Naive B cell (primary cell): ENCODE data around the gene DNAH17. TPM values are rescaled to one million over a fixed set of nuclear protein-coding genes. Genes with fewer than 3 reads are reported as not detected.

ENCODE experiments used
- ATAC-seq, 2 donors: fragments of 150-1000 bp; cut with Tn5 transposase; 2 replicates each; pipeline ENCODE4 v1.10.0; 2021; ENCODE audit warnings: low read depth in 2 of 2, mild to moderate bottlenecking in 2 of 2, moderate library complexity in 2 of 2
- DNase-seq: peaks from one replicate; pipeline ENCODE4 v3.0.0; 2022
- H3K27ac Mint-ChIP-seq, 6 donors: one replicate each; pipeline ENCODE4 v1.8.0; 2020 to 2022; ENCODE audit warnings: mild to moderate bottlenecking in 6 of 6, mixed read lengths in 6 of 6, moderate library complexity in 5 of 6, inconsistent platforms in 2 of 6
- H3K27me3 Mint-ChIP-seq, 3 donors: one replicate each; pipeline ENCODE4 v1.8.0; 2021 to 2022; ENCODE audit warnings: mixed read lengths in 3 of 3, mild to moderate bottlenecking in 1 of 3
- H3K36me3 Mint-ChIP-seq, 2 donors: one replicate each; pipeline ENCODE4 v1.8.0; 2020 to 2022; ENCODE audit warnings: mixed read lengths in 2 of 2, inconsistent platforms in 1 of 2, mild to moderate bottlenecking in 1 of 2
- H3K4me1 Mint-ChIP-seq, 3 donors: one replicate each; pipeline ENCODE4 v1.8.0; 2020 to 2022; ENCODE audit warnings: mixed read lengths in 3 of 3, inconsistent platforms in 1 of 3, mild to moderate bottlenecking in 1 of 3, moderate library complexity in 1 of 3
- H3K4me3 Mint-ChIP-seq, 8 donors: one replicate each; pipeline ENCODE4 v1.8.0; 2020 to 2022; ENCODE audit warnings: mild to moderate bottlenecking in 8 of 8, mixed read lengths in 8 of 8, moderate library complexity in 8 of 8, inconsistent platforms in 2 of 8
- H3K9me3 Mint-ChIP-seq, 7 donors: one replicate each; pipeline ENCODE4 v1.8.0; 2020 to 2022; ENCODE audit warnings: mixed read lengths in 7 of 7, mild to moderate bottlenecking in 5 of 7, inconsistent platforms in 2 of 7, moderate library complexity in 1 of 7
- polyA plus RNA-seq, 6 donors: library from polyadenylated mRNA; unstranded; fragments of 300-500 nt; fragmentation: Illumina TruSeq; gene quantifications; one replicate each; pipeline ENCODE4 v1.2.3, GENCODE V29; 2021; ENCODE audit warnings: low read depth in 6 of 6

The DNAH17 gene
- polyA plus RNA-seq, 6 donors from 2014 or later, result 0.09 to 0.95 (median 0.13) TPM; not detected in 3

DNA sequence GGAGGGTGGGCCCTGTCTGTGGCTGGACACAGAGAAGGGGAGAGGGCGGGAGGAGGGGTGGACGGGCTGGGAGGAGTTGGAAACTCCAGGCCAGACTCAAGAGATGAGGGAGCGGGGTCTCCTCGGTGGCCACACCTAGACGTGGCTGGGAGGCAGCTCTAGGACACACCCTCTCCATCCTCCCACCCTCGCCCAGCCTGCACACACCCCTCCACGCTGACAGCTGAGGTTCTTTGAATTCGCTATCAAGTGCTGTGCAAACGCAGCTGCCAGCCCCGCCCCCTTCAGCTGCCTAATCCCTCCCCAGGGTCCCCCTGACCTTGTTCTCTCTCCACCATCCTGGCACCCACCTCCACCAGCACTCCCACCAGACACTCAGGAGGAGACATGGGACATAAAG is 48.7 kb downstream of the DNAH17 start:
- Mint-ChIP-seq H3K27ac (peak overlapping the region in 2 of 6 donors; percentile 26 to 60), H3K27me3 (peaks cover 4 to 13% (median 6%) of the 10 kb centered on the region in 3 donors), H3K4me1 (no peaks in the 10 kb centered on the region), H3K9me3 (no peaks in the 10 kb centered on the region), H3K4me3 (no peak overlapping the region), H3K36me3 (no peaks in the 10 kb centered on the region)
- ATAC-seq (no peak), DNase-seq (no peak)

DNA sequence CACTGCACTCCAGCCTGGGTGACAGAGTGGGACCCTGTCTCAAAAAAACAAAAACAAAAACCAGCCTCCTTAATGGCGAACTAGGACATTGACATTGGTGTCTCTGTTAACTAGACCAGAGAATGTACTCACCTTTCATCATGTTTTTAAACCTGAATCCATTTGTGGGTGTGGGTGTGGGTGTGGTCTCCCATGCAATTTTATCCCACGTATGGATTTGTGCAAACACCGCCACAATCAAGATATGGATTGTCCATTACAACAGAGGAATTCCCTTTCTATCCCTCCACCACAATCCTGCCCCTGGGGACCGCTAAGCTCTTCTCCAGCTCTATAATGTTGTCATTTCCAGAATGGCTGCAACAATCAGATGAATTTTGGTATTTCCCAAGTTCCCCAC is 49.9 kb downstream of the DNAH17 start:
- Mint-ChIP-seq H3K4me3 (no peak overlapping the region), H3K9me3 (no peaks in the 10 kb centered on the region), H3K27me3 (peaks cover 2 to 8% (median 4%) of the 10 kb centered on the region in 3 donors), H3K4me1 (no peaks in the 10 kb centered on the region), H3K27ac (no peak overlapping the region), H3K36me3 (no peaks in the 10 kb centered on the region)
- ATAC-seq (no peak), DNase-seq (no peak)

DNA sequence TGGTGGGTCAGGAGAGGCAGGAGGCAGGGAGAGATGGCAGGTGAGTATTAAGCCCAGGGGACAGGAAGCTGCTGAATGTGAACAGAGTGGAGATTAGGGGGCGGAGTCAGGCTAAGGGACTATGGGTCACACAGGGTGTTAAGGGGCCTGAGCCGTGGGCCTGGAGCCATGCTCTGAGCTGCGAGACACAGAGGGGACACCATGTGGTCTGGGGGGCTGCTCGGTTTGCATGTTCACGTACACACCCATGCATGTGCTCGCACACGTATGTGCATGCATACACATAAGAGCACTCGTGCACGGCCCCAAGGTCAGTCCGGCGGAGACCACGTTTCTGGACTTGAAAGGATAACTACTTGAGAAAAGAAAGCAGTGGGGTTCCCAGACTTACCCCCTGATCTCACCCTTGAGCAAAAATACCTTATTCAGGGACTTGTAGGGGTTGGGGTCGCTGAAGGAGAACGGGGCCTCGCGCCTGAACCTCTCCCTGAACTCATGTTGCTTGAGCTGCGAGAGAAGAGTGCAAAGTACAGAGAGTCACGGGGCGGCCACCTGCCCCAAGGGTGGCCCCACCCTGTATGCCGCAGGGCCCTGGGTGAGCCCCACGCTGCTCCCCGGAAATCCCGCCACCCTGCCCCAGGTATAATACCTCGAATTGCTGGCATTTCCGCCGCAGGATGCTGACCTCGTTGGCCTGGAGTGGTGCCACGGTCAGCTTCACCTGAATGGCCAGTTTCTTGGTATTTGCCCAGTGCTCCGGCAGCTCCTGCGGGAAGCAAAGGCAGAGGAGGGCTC is 50.8 kb downstream of the DNAH17 start:
- no peak for DNase-seq
- Mint-ChIP-seq H3K27me3 (peaks cover under 1 to 8% (median 6%) of the 10 kb centered on the region in 3 donors), H3K27ac (peak overlapping the region in 1 of 6 donors; percentile 78), H3K36me3 (no peaks in the 10 kb centered on the region), H3K4me1 (no peaks in the 10 kb centered on the region), H3K9me3 (no peaks in the 10 kb centered on the region), H3K4me3 (no peak overlapping the region)
- ATAC-seq, result no peak

DNA sequence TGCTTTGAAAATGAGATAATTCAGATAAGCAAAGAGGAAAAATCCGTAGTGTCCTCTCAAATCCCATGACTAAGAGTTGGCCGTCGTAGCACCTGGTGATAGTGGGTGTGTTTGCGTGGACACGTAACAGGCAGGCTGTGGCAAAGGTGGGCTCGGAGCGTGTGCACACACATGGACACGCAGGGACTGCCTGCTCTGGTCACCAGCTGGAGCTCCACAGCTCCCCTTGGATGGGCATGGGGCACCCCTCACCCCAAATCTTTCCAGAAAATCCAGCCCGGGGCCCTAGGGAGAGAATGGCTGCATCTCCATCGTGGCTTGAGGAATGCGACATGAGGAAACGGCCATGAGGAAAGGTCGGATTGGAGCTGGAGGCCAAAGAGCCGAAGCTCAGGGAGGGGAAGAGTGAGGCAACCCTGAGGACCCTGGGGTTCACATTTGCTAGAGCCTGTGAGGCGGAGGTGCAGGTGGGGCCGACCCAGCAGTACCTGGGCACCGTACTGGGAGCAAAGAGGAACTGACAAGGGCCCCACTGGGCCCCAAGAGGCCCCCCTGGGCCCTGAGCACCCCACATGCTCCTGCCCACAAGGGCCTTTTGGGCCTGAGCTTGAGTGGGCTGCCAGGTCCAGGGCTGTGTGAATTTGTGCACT is 51.6 kb downstream of the DNAH17 start:
- H3K36me3 Mint-ChIP-seq, result no peaks in the 10 kb centered on the region
- no peaks in the 10 kb centered on the region for H3K4me1 Mint-ChIP-seq
- ATAC-seq (no peak), DNase-seq (no peak)
- H3K9me3 Mint-ChIP-seq, result no peaks in the 10 kb centered on the region
- peaks cover 0 to 11% (median 8%) of the 10 kb centered on the region in 3 donors for H3K27me3 Mint-ChIP-seq
- peak overlapping the region in 1 of 6 donors; percentile 78 for H3K27ac Mint-ChIP-seq
- H3K4me3 Mint-ChIP-seq, result no peak overlapping the region

- H3K36me3 Mint-ChIP-seq, result no peaks in the 10 kb centered on the region
- DNase-seq (no peak), ATAC-seq (no peak)
- H3K27me3 Mint-ChIP-seq, result peaks cover 0 to 16% (median 8%) of the 10 kb centered on the region in 3 donors
- H3K9me3 Mint-ChIP-seq, result no peaks in the 10 kb centered on the region
- no peaks in the 10 kb centered on the region for H3K4me1 Mint-ChIP-seq
- no peak overlapping the region for H3K27ac Mint-ChIP-seq
- H3K4me3 Mint-ChIP-seq, result no peak overlapping the region
Observed at GRCh38 chr17:78524870-78525510, 52.2 kb downstream of the DNAH17 start.

DNA sequence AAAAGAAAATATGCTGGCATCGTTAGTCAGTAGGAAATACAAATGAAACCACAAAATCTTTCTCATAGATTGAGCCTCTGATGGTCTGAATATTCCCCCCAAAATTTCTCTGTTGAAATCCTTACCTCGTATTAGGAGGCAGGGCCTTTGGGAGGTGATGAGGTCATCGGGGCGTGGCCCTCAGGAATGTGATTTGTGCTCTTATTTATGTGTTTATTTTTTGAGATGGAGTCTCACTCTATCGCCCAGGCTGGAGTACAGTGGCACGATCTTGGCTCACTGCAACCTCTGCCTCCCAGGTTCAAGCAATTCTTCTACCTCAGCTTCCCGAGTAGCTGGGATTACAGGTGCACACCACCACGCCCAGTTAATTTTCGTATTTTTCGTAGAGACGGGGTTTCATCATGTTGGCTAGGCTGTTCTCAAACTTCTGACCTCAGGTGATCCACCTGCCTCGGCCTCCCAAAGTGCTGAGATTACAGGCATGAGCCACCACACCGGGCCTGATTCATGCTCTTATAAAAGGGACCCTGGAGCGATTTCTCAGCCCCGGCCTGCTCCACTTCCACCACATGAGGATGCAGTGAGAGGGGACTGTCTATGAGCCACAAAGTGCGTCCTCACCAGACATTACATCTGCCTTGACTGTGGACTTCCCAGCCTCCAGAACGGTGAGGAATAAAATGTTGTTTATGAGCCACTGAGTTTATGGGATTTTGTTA is 53.1 kb downstream of the DNAH17 start:
- Mint-ChIP-seq H3K27ac (no peak overlapping the region), H3K9me3 (no peaks in the 10 kb centered on the region), H3K36me3 (no peaks in the 10 kb centered on the region), H3K27me3 (peaks cover 0 to 16% (median 8%) of the 10 kb centered on the region in 3 donors), H3K4me1 (no peaks in the 10 kb centered on the region), H3K4me3 (no peak overlapping the region)
- ATAC-seq (no peak), DNase-seq (no peak)

DNA sequence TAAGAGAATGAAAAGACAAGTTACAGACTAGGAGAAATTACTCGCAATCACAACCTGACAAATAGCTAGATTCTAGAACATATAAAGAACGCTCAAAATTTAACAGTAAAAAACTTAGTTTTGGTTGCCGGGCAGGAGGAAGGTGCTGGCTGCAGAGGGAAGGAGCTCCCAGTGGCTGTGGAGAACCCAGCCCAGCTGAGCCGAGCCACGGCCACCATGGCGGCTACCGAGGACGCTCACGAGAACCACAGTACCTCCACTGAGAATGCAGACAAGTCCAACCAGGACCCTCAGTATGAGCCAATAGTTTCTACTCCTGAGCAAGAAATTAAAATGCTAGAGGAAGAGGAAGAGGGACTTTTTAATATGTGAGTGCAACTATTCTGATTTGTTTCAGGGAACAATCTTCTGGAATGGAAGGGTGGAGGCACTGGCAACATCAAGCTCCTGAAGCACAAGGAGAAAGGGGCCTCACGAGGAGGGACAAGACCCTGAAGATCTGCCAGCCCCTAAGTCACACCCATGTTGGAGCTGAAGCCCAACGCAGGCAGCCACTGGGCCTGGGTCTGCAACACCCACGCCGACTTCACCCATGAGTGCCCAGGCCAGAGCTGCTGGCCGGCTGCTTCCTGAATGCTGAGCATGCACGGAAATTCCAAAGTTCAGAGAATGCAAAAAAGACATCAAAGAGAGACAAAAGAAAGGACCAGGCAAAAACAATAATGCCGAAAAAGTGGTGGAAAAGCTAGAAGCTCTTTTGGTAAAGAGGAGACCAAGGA is 55.0 kb downstream of the DNAH17 start:
- H3K27me3 Mint-ChIP-seq, result peaks cover 3 to 24% (median 8%) of the 10 kb centered on the region in 3 donors
- no peak for ATAC-seq
- DNase-seq, result no peak
- no peaks in the 10 kb centered on the region for H3K4me1 Mint-ChIP-seq
- no peak overlapping the region for H3K4me3 Mint-ChIP-seq
- no peaks in the 10 kb centered on the region for H3K9me3 Mint-ChIP-seq
- H3K36me3 Mint-ChIP-seq, result no peaks in the 10 kb centered on the region
- no peak overlapping the region for H3K27ac Mint-ChIP-seq

DNA sequence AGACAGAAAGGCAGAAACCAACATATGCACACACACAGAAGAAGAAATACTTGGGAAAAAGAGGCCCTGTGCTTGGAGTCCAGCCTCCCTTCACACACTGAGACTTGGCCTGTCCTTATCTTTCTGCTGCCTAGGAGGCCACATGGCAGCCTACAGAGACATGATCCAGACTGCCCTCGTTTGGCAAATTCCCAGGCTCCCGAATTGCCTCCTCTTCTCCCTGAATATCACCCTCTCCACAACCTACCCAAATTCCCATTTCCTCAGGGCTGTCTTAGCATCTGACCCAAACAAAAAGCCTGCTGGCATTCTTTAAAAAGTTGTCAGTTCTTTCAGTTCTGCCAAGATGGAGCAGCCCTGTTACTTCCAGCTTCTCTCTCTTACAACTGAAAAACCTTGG is 59.8 kb downstream of the DNAH17 start:
- H3K4me1 Mint-ChIP-seq, result no peaks in the 10 kb centered on the region
- peaks cover 6 to 23% (median 8%) of the 10 kb centered on the region in 3 donors for H3K27me3 Mint-ChIP-seq
- H3K9me3 Mint-ChIP-seq, result no peaks in the 10 kb centered on the region
- H3K36me3 Mint-ChIP-seq, result no peaks in the 10 kb centered on the region
- no peak overlapping the region for H3K4me3 Mint-ChIP-seq
- DNase-seq (no peak), ATAC-seq (no peak)
- no peak overlapping the region for H3K27ac Mint-ChIP-seq

- no peaks in the 10 kb centered on the region for H3K36me3 Mint-ChIP-seq
- H3K4me1 Mint-ChIP-seq, result no peaks in the 10 kb centered on the region
- H3K27ac Mint-ChIP-seq, result no peak overlapping the region
- ATAC-seq (no peak), DNase-seq (no peak)
- no peak overlapping the region for H3K4me3 Mint-ChIP-seq
- no peaks in the 10 kb centered on the region for H3K9me3 Mint-ChIP-seq
- peaks cover 6 to 13% (median 8%) of the 10 kb centered on the region in 3 donors for H3K27me3 Mint-ChIP-seq
Observed at GRCh38 chr17:78515480-78515879, 61.7 kb downstream of the DNAH17 start.

GRCh38 chr17:78514521-78514920 is 62.7 kb downstream of the DNAH17 start:
- H3K36me3 Mint-ChIP-seq, result no peaks in the 10 kb centered on the region
- H3K4me1 Mint-ChIP-seq, result no peaks in the 10 kb centered on the region
- H3K4me3 Mint-ChIP-seq, result no peak overlapping the region
- H3K27me3 Mint-ChIP-seq, result peaks cover 6 to 13% (median 8%) of the 10 kb centered on the region in 3 donors
- ATAC-seq (no peak), DNase-seq (no peak)
- no peak overlapping the region for H3K27ac Mint-ChIP-seq
- no peaks in the 10 kb centered on the region for H3K9me3 Mint-ChIP-seq

DNA sequence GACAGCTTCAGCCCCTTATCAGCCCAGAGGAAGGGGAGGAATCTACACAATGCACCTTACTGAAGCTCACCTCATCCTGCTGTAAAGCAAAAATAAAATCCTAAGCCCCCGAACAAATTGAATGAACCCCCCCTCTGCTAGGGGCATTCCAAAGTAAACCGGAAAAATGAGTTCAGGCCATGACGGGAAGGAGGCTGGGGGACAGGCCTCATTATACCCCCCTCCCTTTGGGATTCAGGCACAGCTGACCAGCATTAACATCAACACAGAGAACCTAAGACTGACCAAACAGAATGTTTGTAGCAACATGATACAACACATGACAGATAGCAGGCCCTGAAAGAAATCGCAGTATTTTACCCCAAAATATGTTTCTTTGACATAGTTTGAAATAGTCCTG is 64.2 kb downstream of the DNAH17 start:
- Mint-ChIP-seq H3K9me3 (no peaks in the 10 kb centered on the region), H3K36me3 (no peaks in the 10 kb centered on the region), H3K27ac (no peak overlapping the region), H3K4me1 (no peaks in the 10 kb centered on the region), H3K27me3 (peaks cover 6 to 17% (median 14%) of the 10 kb centered on the region in 3 donors), H3K4me3 (no peak overlapping the region)
- DNase-seq (no peak), ATAC-seq (no peak)

DNA sequence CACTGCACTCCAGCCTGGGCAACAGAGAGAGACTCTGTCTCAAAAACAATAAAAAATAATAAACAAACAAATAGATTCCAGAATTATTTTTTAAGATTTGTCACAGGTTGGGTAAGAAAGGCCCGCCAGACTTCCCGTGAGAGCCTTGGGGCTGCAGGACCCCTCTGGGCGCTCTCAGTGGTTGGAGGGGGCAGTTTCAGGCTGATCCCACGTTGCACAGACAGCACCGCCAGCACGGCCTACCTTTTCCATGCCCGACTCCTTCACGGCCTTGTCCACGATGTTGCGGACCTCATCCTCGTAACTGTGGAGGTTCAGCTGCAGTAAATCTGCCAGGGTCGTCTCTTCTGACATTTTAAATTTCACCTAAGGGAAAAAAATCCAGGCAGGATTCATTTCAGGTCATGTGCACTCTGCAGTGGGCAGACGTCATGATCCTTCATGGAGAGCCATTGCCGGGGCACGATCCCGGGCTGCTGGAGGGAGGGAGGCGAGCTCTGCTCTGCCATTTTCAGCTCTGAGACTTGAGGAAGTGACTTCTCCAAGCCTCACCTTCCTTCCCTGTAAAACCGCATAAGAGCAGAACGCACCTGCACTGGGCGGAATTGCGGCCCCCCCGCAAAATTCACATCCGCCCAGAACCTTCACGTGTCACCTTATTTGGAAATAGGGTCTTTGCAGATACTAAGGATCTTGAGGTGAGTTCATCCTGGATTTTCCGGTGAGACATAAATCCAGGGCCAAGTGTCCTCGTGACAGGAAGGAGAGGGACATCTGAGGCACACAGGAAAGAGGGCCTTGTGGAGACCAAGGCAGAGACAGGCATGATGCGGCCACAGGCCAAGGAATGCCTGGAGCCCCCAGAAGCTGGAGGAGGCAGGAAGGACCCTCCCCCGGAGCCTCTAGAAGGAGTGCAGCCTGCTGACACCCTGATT is 66.8 kb downstream of the DNAH17 start:
- no peaks in the 10 kb centered on the region for H3K36me3 Mint-ChIP-seq
- peaks cover 6 to 21% (median 10%) of the 10 kb centered on the region in 3 donors for H3K27me3 Mint-ChIP-seq
- DNase-seq, result no peak
- ATAC-seq, result no peak
- no peaks in the 10 kb centered on the region for H3K9me3 Mint-ChIP-seq
- no peak overlapping the region for H3K4me3 Mint-ChIP-seq
- no peaks in the 10 kb centered on the region for H3K4me1 Mint-ChIP-seq
- H3K27ac Mint-ChIP-seq, result peak overlapping the region in 1 of 6 donors; percentile 14
